HEK293 (cell line): ENCODE data around the gene LY6G6D.

Experiments
- CTCF ChIA-PET: fragments of 350-600 bp; formaldehyde crosslinking; extraction: SDS; loops from one replicate; lab custom pipeline; 2021; ENCODE audit warnings: antibody characterized with exemption; lab: Yijun Ruan, JAX
- POLR2A ChIA-PET: fragments of 300-600 bp; formaldehyde crosslinking; extraction: SDS; loops from one replicate; lab custom pipeline; 2020; ENCODE audit warnings: antibody characterized with exemption, inconsistent platforms; lab: Yijun Ruan, JAX
- H3K27ac ChIP-seq: fragments of 200-500 bp; sonication (Bioruptor generic); 2 replicates; pipeline ENCODE4 v1.5.1; 2014; ENCODE audit warnings: low read depth, low read length, control low read depth, inconsistent platforms; ENCODE audit errors: extremely low read depth
- H3K36me3 ChIP-seq, 2 experiments: fragments of 200-500 bp in 1 of 2; sonication (Bioruptor generic) in 1 of 2; 1 replicate in 1 of 2; 2 replicates in 1 of 2; pipeline ENCODE4 v1.5.1; 2014 to 2017; ENCODE audit warnings: inconsistent platforms in 2 of 2, low read length in 2 of 2; ENCODE audit not compliant: control insufficient read depth in 2 of 2, insufficient read depth in 1 of 2
- H3K4me1 ChIP-seq: fragments of 200-500 bp; sonication (Bioruptor generic); 2 replicates; pipeline ENCODE4 v1.5.1; 2014; ENCODE audit warnings: mild to moderate bottlenecking, low read length, inconsistent platforms; ENCODE audit not compliant: control insufficient read depth, insufficient read depth
- H3K4me3 ChIP-seq: 2 replicates; pipeline ENCODE4 v1.5.1; 2011; ENCODE audit warnings: low read depth, mild to moderate bottlenecking, control low read depth, low read length, moderate library complexity
- H3K9me3 ChIP-seq: fragments of 200-500 bp; sonication (Bioruptor generic); 2 replicates; pipeline ENCODE4 v1.5.1; 2014; ENCODE audit warnings: low read depth, low read length, inconsistent platforms; ENCODE audit not compliant: control insufficient read depth, insufficient read depth
- BCL11A ChIP-seq: fragments of 450-650 bp; formaldehyde crosslinking; IDR thresholded peaks from 2 replicates; pipeline ENCODE4 v1.5.1; 2016; ENCODE audit warnings: low read depth, missing biosample characterization, missing genetic modification characterization
- GLIS1 ChIP-seq: fragments of 450-650 bp; formaldehyde crosslinking; IDR thresholded peaks from 2 replicates; pipeline ENCODE4 v1.5.1; 2016; ENCODE audit warnings: missing biosample characterization, missing genetic modification characterization
- GLIS2 ChIP-seq: fragments of 450-650 bp; formaldehyde crosslinking; IDR thresholded peaks from 2 replicates; pipeline ENCODE4 v1.5.1; 2016; ENCODE audit warnings: missing biosample characterization, missing genetic modification characterization
- HOXC10 ChIP-seq: sonication (generic); formaldehyde crosslinking; IDR thresholded peaks from 2 replicates; pipeline ENCODE4 v1.8.1; 2023; ENCODE audit warnings: mild to moderate bottlenecking, missing genetic modification reagents
- KLF1 ChIP-seq: fragments of 450-650 bp; formaldehyde crosslinking; IDR thresholded peaks from 2 replicates; pipeline ENCODE4 v1.5.1; 2016; ENCODE audit warnings: missing biosample characterization, missing genetic modification characterization
- KLF10 ChIP-seq: fragments of 450-650 bp; IDR thresholded peaks from 2 replicates; pipeline ENCODE4 v1.5.1; 2018; ENCODE audit warnings: missing biosample characterization, mild to moderate bottlenecking, missing genetic modification characterization
- MYNN ChIP-seq: fragments of 450-650 bp; formaldehyde crosslinking; IDR thresholded peaks from 2 replicates; pipeline ENCODE4 v1.5.1; 2016; ENCODE audit warnings: missing biosample characterization, missing genetic modification characterization, borderline replicate concordance
- PRDM1 ChIP-seq: fragments of 450-650 bp; formaldehyde crosslinking; IDR thresholded peaks from 2 replicates; pipeline ENCODE4; 2016; ENCODE audit warnings: missing biosample characterization, missing genetic modification characterization
- REST ChIP-seq: fragments of 450-650 bp; formaldehyde crosslinking; IDR thresholded peaks from 2 replicates; pipeline ENCODE4 v1.5.1; 2016; ENCODE audit warnings: missing biosample characterization, missing genetic modification characterization
- SALL2 ChIP-seq: fragments of 450-650 bp; formaldehyde crosslinking; IDR thresholded peaks from 2 replicates; pipeline ENCODE4 v1.5.0; 2017; ENCODE audit warnings: missing biosample characterization, mild to moderate bottlenecking, missing genetic modification characterization, borderline replicate concordance
- SCRT1 ChIP-seq: fragments of 450-650 bp; formaldehyde crosslinking; IDR thresholded peaks from 2 replicates; pipeline ENCODE4 v1.5.1; 2016; ENCODE audit warnings: missing biosample characterization, missing genetic modification characterization, borderline replicate concordance
- SP2 ChIP-seq: fragments of 450-650 bp; formaldehyde crosslinking; IDR thresholded peaks from 2 replicates; pipeline ENCODE4 v1.5.1; 2016; ENCODE audit warnings: missing biosample characterization, missing genetic modification characterization
- ZBTB17 ChIP-seq: fragments of 450-650 bp; formaldehyde crosslinking; IDR thresholded peaks from 2 replicates; pipeline ENCODE4 v1.5.1; 2016; ENCODE audit warnings: missing biosample characterization, missing genetic modification characterization
- ZBTB20 ChIP-seq: fragments of 450-650 bp; formaldehyde crosslinking; IDR thresholded peaks from 2 replicates; pipeline ENCODE4 v1.5.1; 2016; ENCODE audit warnings: missing biosample characterization, missing genetic modification characterization
- ZBTB21 ChIP-seq: fragments of 450-650 bp; formaldehyde crosslinking; IDR thresholded peaks from 2 replicates; pipeline ENCODE4 v1.5.1; 2017; ENCODE audit warnings: missing biosample characterization, missing genetic modification characterization
- ZBTB48 ChIP-seq: fragments of 450-650 bp; formaldehyde crosslinking; IDR thresholded peaks from 2 replicates; pipeline ENCODE4 v1.5.1; 2016; ENCODE audit warnings: missing biosample characterization, missing genetic modification characterization
- ZBTB49 ChIP-seq: fragments of 450-650 bp; formaldehyde crosslinking; IDR thresholded peaks from 2 replicates; pipeline ENCODE4 v1.5.1; 2016; ENCODE audit warnings: missing biosample characterization, missing genetic modification characterization, low read depth
- ZBTB6 ChIP-seq: fragments of 450-650 bp; formaldehyde crosslinking; IDR thresholded peaks from 2 replicates; pipeline ENCODE4 v1.5.1; 2017; ENCODE audit warnings: missing biosample characterization, missing genetic modification characterization
- ZEB2 ChIP-seq: fragments of 450-650 bp; formaldehyde crosslinking; IDR thresholded peaks from 2 replicates; pipeline ENCODE4 v1.5.1; 2016; ENCODE audit warnings: missing biosample characterization, missing genetic modification characterization
- ZNF140 ChIP-seq: fragments of 450-650 bp; formaldehyde crosslinking; IDR thresholded peaks from 2 replicates; pipeline ENCODE4 v1.5.1; 2016; ENCODE audit warnings: missing biosample characterization, missing genetic modification characterization
- ZNF175 ChIP-seq: fragments of 450-650 bp; formaldehyde crosslinking; IDR thresholded peaks from 2 replicates; pipeline ENCODE4 v1.5.1; 2016; ENCODE audit warnings: missing biosample characterization, missing genetic modification characterization
- ZNF335 ChIP-seq: fragments of 450-650 bp; formaldehyde crosslinking; conservative IDR thresholded peaks from 2 replicates; pipeline ENCODE4 v1.5.1; 2016; ENCODE audit warnings: missing biosample characterization, missing genetic modification characterization
- ZNF394 ChIP-seq: fragments of 450-650 bp; formaldehyde crosslinking; IDR thresholded peaks from 2 replicates; pipeline ENCODE4 v1.5.1; 2016; ENCODE audit warnings: missing biosample characterization, missing genetic modification characterization, mild to moderate bottlenecking, moderate library complexity, borderline replicate concordance
- ZNF529 ChIP-seq: fragments of 450-650 bp; formaldehyde crosslinking; IDR thresholded peaks from 2 replicates; pipeline ENCODE4 v1.5.1; 2017; ENCODE audit warnings: missing genetic modification characterization, missing biosample characterization; ENCODE audit not compliant: insufficient replicate concordance
- ZNF580 ChIP-seq: fragments of 450-650 bp; formaldehyde crosslinking; IDR thresholded peaks from 2 replicates; pipeline ENCODE4 v1.5.1; 2016; ENCODE audit warnings: missing biosample characterization, missing genetic modification characterization
- ZNF639 ChIP-seq: fragments of 450-650 bp; formaldehyde crosslinking; IDR thresholded peaks from 2 replicates; pipeline ENCODE4 v1.5.1; 2016; ENCODE audit warnings: missing biosample characterization, missing genetic modification characterization
- ZNF701 ChIP-seq: fragments of 450-650 bp; formaldehyde crosslinking; IDR thresholded peaks from 2 replicates; pipeline ENCODE4 v1.5.1; 2016; ENCODE audit warnings: missing biosample characterization, missing genetic modification characterization
- ZNF843 ChIP-seq: fragments of 450-650 bp; formaldehyde crosslinking; IDR thresholded peaks from 2 replicates; pipeline ENCODE4 v1.5.1; 2016; ENCODE audit warnings: missing biosample characterization, missing genetic modification characterization

LY6G6D gene

GRCh38 chr6:31734821-31735406, 19.8 kb downstream of the LY6G6D start (continued):
- TF ChIP-seq SCRT1 (tag by site-specific recombination) (no peak), PRDM1 (tag by site-specific recombination) (peak; percentile 99), ZNF335 (tag by site-specific recombination) (peak; percentile 94), ZBTB20 (tag by site-specific recombination) (peak; percentile 92), REST (tag by site-specific recombination) (0 out of 2 replicates have a peak, but pooled peaks have one; percentile 5), HOXC10 (CRISPR knock-in tag) (no peak), KLF10 (no peak; the same call in none of the 2 replicates), SP2 (peak; percentile 75), SALL2 (tag by site-specific recombination) (no peak), ZNF843 (tag by site-specific recombination) (peak; percentile 46), ZBTB17 (tag by site-specific recombination) (peak; percentile 88), BCL11A (tag by site-specific recombination) (0 out of 2 replicates have a peak, but pooled peaks have one; percentile 47), MYNN (tag by site-specific recombination) (no peak), ZBTB6 (tag by site-specific recombination) (no peak), ZNF394 (tag by site-specific recombination) (peak; percentile 49; the same call in 1 of the 2 replicates), ZBTB48 (peak; percentile 95), ZBTB21 (peak; percentile 73), KLF1 (tag by site-specific recombination) (peak; percentile 87)
- TF ChIP-seq, all 188 proteins: peak for 47

GRCh38 chr6:31736021-31736767, 21.0 kb downstream of the LY6G6D start, which contains the start of gene CLIC1:
Gene CLIC1 (minus strand): TSS chr6:31736530. CDS start chr6:31736300, 230 bp downstream.
- H3K4me1 ChIP-seq, result peaks cover 35% of the 10 kb centered on the region
- no peaks in the 10 kb centered on the region for H3K9me3 ChIP-seq
- ChIA-PET POLR2A (interaction anchor here (0.5 to 6.8 kb wide), 21 partner anchors 13 to 235 kb away, joined by 3 to 102 read pairs (median 5); partner anchors contain the start of genes ABHD16A, BAG6, C6orf47 and GPANK1), CTCF (interaction anchor here (0.6 to 2.7 kb wide), 10 partner anchors 8 to 103 kb away, joined by 3 to 24 read pairs (median 5); partner anchors contain the start of genes HSPA1A, HSPA1B and HSPA1L)
- peak within 1 kb of the TSS; percentile 52 for H3K27ac ChIP-seq
- H3K4me3 ChIP-seq, result peak within 1 kb of the TSS; percentile 64
- peaks cover 11 to 36% of the 10 kb centered on the region in 2 experiments; a peak in 2 of 3 replicates for H3K36me3 ChIP-seq
- no peak for TF ChIP-seq ZNF701
- peak; percentile 75 for TF ChIP-seq GLIS1 (tag by site-specific recombination)
- TF ChIP-seq ZBTB49 (tag by site-specific recombination), result no peak
- peak; percentile 93 for TF ChIP-seq GLIS2 (tag by site-specific recombination)
- TF ChIP-seq ZNF843 (tag by site-specific recombination), result no peak
- TF ChIP-seq ZNF175 (tag by site-specific recombination), result no peak
- TF ChIP-seq ZNF580 (tag by site-specific recombination), result no peak
- no peak for TF ChIP-seq ZNF140
- no peak for TF ChIP-seq ZNF529
- TF ChIP-seq ZEB2 (tag by site-specific recombination), result peak; percentile 47
- no peak for TF ChIP-seq ZNF639 (tag by site-specific recombination)
